ENCODE data around the gene RBBP8NL.

RBBP8NL gene

GRCh38 chr20:62427172-62428001 lies at the start of gene RBBP8NL:
RBBP8NL (minus strand) TSS chr20:62427539; CDS start chr20:62419647, 7,892 bp downstream.
- no peak for DNase-seq (ENCODE audit: low read depth, low spot score)

- DNase-seq (ENCODE audit: low read depth, low spot score), result peak; percentile 16
Observed at GRCh38 chr20:62476056-62476838, 48.9 kb upstream of the RBBP8NL start.

- DNase-seq (ENCODE audit: low read depth, low spot score), result no peak
Observed at GRCh38 chr20:62475772-62476055, 48.4 kb upstream of the RBBP8NL start, which contains the start of gene GATA5. GATA5 (minus strand) TSS chr20:62475995; CDS start chr20:62475521, 474 bp downstream.

GRCh38 chr20:62475027-62475771 lies 47.9 kb upstream of the RBBP8NL start:
- DNase-seq (ENCODE audit: low read depth, low spot score), result no peak

GRCh38 chr20:62474604-62475026 lies 47.3 kb upstream of the RBBP8NL start:
- DNase-seq (ENCODE audit: low read depth, low spot score), result no peak

GRCh38 chr20:62473717-62474603 lies 46.6 kb upstream of the RBBP8NL start:
- DNase-seq (ENCODE audit: low read depth, low spot score), result no peak

GRCh38 chr20:62472941-62473585 lies 45.7 kb upstream of the RBBP8NL start:
- no peak for DNase-seq (ENCODE audit: low read depth, low spot score)

GRCh38 chr20:62472138-62472940 lies 45.0 kb upstream of the RBBP8NL start:
- DNase-seq (ENCODE audit: low read depth, low spot score), result no peak

GRCh38 chr20:62470459-62470858 lies 43.1 kb upstream of the RBBP8NL start:
- no peak for DNase-seq (ENCODE audit: low read depth, low spot score)

- DNase-seq (ENCODE audit: low read depth, low spot score), result no peak
Observed at GRCh38 chr20:62470001-62470400, 42.7 kb upstream of the RBBP8NL start.

- no peak for DNase-seq (ENCODE audit: low read depth, low spot score)
Observed at GRCh38 chr20:62469352-62469751, 42.0 kb upstream of the RBBP8NL start.

- no peak for DNase-seq (ENCODE audit: low read depth, low spot score)
Observed at GRCh38 chr20:62466806-62467537, 39.6 kb upstream of the RBBP8NL start.

- DNase-seq (ENCODE audit: low read depth, low spot score), result no peak
Observed at GRCh38 chr20:62466072-62466760, 38.9 kb upstream of the RBBP8NL start.

GRCh38 chr20:62464990-62465389 lies 37.7 kb upstream of the RBBP8NL start:
- DNase-seq (ENCODE audit: low read depth, low spot score), result no peak

GRCh38 chr20:62464425-62464770 lies 37.1 kb upstream of the RBBP8NL start:
- no peak for DNase-seq (ENCODE audit: low read depth, low spot score)

- DNase-seq (ENCODE audit: low read depth, low spot score), result no peak
Observed at GRCh38 chr20:62463651-62464424, 36.5 kb upstream of the RBBP8NL start.

- no peak for DNase-seq (ENCODE audit: low read depth, low spot score)
Observed at GRCh38 chr20:62462976-62463592, 35.7 kb upstream of the RBBP8NL start.

Data from astrocyte of the hippocampus (primary cell).